ENCODE measurements around the gene KY. TPM values are rescaled to one million over a fixed set of nuclear protein-coding genes. Genes with fewer than 3 reads are reported as not detected.

The KY gene
- total and polyA plus RNA-seq, 2 of the 13 experiments (the other 11 are each of a cell fraction or from before 2014, with no cell fraction given) = not detected

DNA sequence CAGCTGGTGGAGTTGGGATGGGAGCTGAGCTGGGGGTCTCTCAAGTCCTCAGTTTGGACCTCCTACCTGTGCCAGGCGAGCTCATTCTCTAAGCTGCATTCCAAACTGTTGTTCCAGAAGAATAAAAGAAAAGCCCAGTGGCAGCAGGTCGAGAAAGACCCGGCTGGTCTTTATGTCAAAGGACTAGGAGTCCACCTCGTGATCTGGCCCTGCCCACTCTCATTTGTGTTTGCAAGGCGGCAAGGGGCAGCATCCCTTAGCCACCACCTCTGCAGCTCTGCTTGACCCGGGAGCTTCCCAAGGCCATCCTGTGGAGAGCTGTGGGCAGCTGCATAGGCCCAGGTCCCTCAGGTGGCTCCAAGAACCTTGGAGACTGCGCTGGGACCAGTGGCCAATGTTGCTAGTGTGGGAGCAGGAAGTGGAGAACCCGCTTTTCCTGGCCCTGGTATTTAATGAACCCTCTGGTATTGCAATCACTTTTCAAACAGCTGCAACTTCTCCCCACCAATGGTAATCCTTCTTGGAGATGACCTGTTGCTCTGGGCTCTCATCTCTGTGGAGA is 30.9 kb downstream of the KY start:
- ChIA-PET POLR2A (no interaction called here), CTCF (ENCODE audit: low intra/inter-chr PET ratio, low total read pairs) (no interaction called here)
- Histone ChIP-seq H3K9ac (ENCODE audit: insufficient read depth, low read depth, low read length) (no peak overlapping the region), H3K27me3 (ENCODE audit: control insufficient read depth in 1 of 2, insufficient read depth in 2 of 2, low read length in 2 of 2) (peaks cover 0 to 3% of the 10 kb centered on the region in 2 experiments; a peak in 1 of 5 replicates), H3K4me2 (ENCODE audit: low read depth, low read length) (no peak overlapping the region), H3K4me1 (ENCODE audit: insufficient read depth, low read length) (0 out of 2 replicates have a peak, but pooled peaks cover 8% of the 10 kb centered on the region), H3K36me3 (replicated peaks in 1 of 2; ENCODE audit: control insufficient read depth in 1 of 2, insufficient read depth in 2 of 2, low read length in 2 of 2) (no peaks in the 10 kb centered on the region), H4K20me1 (ENCODE audit: insufficient read depth, low read length) (no peaks in the 10 kb centered on the region), H2AFZ (ENCODE audit: low read length) (no peak overlapping the region), H3K4me3 (replicated peaks in 1 of 3; ENCODE audit: insufficient read depth in 1 of 3, low read depth in 2 of 3, low read length in 3 of 3) (no peak overlapping the region), H3K79me2 (ENCODE audit: insufficient read depth, low read length) (no peaks in the 10 kb centered on the region), H3K9me3 (ENCODE audit: low read length) (no peaks in the 10 kb centered on the region), H3K27ac (ENCODE audit: extremely low read length, insufficient read depth, low read length) (no peak overlapping the region)
- ATAC-seq (no peak), FAIRE-seq (no peak), DNase-seq (ENCODE audit: low spot score) (no peak)
- WGBS (ENCODE audit: low lambda C conversion rate) = 0% methylated on average over 1 of the region's 8 CpGs
- no peak for TF ChIP-seq SMAD1 (CRISPR knock-in tag; IDR thresholded peaks at IDR 0.05; ENCODE audit: borderline replicate concordance, low read depth)
- TF ChIP-seq, protein P1, sequence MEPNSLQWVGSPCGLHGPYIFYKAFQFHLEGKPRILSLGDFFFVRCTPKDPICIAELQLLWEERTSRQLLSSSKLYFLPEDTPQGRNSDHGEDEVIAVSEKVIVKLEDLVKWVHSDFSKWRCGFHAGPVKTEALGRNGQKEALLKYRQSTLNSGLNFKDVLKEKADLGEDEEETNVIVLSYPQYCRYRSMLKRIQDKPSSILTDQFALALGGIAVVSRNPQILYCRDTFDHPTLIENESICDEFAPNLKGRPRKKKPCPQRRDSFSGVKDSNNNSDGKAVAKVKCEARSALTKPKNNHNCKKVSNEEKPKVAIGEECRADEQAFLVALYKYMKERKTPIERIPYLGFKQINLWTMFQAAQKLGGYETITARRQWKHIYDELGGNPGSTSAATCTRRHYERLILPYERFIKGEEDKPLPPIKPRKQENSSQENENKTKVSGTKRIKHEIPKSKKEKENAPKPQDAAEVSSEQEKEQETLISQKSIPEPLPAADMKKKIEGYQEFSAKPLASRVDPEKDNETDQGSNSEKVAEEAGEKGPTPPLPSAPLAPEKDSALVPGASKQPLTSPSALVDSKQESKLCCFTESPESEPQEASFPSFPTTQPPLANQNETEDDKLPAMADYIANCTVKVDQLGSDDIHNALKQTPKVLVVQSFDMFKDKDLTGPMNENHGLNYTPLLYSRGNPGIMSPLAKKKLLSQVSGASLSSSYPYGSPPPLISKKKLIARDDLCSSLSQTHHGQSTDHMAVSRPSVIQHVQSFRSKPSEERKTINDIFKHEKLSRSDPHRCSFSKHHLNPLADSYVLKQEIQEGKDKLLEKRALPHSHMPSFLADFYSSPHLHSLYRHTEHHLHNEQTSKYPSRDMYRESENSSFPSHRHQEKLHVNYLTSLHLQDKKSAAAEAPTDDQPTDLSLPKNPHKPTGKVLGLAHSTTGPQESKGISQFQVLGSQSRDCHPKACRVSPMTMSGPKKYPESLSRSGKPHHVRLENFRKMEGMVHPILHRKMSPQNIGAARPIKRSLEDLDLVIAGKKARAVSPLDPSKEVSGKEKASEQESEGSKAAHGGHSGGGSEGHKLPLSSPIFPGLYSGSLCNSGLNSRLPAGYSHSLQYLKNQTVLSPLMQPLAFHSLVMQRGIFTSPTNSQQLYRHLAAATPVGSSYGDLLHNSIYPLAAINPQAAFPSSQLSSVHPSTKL (CRISPR knock-in tag; IDR thresholded peaks at IDR 0.05) = no peak
- TF ChIP-seq, protein P2, sequence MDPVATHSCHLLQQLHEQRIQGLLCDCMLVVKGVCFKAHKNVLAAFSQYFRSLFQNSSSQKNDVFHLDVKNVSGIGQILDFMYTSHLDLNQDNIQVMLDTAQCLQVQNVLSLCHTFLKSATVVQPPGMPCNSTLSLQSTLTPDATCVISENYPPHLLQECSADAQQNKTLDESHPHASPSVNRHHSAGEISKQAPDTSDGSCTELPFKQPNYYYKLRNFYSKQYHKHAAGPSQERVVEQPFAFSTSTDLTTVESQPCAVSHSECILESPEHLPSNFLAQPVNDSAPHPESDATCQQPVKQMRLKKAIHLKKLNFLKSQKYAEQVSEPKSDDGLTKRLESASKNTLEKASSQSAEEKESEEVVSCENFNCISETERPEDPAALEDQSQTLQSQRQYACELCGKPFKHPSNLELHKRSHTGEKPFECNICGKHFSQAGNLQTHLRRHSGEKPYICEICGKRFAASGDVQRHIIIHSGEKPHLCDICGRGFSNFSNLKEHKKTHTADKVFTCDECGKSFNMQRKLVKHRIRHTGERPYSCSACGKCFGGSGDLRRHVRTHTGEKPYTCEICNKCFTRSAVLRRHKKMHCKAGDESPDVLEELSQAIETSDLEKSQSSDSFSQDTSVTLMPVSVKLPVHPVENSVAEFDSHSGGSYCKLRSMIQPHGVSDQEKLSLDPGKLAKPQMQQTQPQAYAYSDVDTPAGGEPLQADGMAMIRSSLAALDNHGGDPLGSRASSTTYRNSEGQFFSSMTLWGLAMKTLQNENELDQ (CRISPR knock-in tag; IDR thresholded peaks at IDR 0.05; ENCODE audit: borderline replicate concordance) = no peak
- TF ChIP-seq ZNF766 (CRISPR knock-in tag; IDR thresholded peaks at IDR 0.05; ENCODE audit: borderline replicate concordance) = no peak
- no peak for TF ChIP-seq SSRP1 (CRISPR knock-in tag; IDR thresholded peaks at IDR 0.05)
- TF ChIP-seq ZNF160 (CRISPR knock-in tag; IDR thresholded peaks at IDR 0.05) = no peak
- no peak for TF ChIP-seq CAMTA2 (CRISPR knock-in tag; IDR thresholded peaks at IDR 0.05; ENCODE audit: borderline replicate concordance)
- TF ChIP-seq, protein P3, sequence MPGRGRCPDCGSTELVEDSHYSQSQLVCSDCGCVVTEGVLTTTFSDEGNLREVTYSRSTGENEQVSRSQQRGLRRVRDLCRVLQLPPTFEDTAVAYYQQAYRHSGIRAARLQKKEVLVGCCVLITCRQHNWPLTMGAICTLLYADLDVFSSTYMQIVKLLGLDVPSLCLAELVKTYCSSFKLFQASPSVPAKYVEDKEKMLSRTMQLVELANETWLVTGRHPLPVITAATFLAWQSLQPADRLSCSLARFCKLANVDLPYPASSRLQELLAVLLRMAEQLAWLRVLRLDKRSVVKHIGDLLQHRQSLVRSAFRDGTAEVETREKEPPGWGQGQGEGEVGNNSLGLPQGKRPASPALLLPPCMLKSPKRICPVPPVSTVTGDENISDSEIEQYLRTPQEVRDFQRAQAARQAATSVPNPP (CRISPR knock-in tag; IDR thresholded peaks at IDR 0.05) = no peak
- TF ChIP-seq HMG20A (CRISPR knock-in tag; IDR thresholded peaks at IDR 0.05; ENCODE audit: borderline replicate concordance) = no peak
- no TSS peak for BruUV-seq (replicated peaks)
- intact Hi-C loops (cut with micrococcal nuclease; ENCODE audit: unreplicated experiment) (no loop called here), in situ Hi-C loops (cut with HindIII; ENCODE audit: extremely low pct_ligation_motif_present, low pct_unique_long_range_greater_than_20kb) (loop anchor here (25.0 kb wide), 2 partner anchors 892 to 1267 kb away; no protein-coding TSS in a partner anchor)
